Measurements from ENCODE around the gene PPP1R12C.
"Not testable (repeated sequence)": the region's sequence is repeated elsewhere in the genome, so short reads cannot be mapped to it uniquely, and the experiment has no call there.

DNA sequence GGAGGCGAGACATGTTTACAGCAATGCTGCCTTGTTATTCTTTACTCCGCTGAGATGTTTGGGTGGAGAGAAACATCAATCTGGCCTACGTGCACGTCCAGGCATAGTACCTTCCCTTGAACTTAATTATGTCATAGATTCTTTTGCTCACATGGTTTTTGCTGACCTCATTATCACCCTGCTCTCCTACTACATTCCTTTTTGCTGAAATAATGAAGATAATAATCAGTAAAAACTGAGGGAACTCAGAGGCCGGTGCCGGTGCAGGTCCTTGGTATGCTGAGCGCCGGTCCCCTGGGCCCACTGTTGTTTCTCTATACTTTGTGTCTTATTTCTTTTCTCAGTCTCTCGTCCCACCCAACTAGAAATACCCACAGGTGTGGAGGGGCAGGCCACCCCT, 57.1 kb downstream of the PPP1R12C start:
- TF ChIP-seq, protein P1, sequence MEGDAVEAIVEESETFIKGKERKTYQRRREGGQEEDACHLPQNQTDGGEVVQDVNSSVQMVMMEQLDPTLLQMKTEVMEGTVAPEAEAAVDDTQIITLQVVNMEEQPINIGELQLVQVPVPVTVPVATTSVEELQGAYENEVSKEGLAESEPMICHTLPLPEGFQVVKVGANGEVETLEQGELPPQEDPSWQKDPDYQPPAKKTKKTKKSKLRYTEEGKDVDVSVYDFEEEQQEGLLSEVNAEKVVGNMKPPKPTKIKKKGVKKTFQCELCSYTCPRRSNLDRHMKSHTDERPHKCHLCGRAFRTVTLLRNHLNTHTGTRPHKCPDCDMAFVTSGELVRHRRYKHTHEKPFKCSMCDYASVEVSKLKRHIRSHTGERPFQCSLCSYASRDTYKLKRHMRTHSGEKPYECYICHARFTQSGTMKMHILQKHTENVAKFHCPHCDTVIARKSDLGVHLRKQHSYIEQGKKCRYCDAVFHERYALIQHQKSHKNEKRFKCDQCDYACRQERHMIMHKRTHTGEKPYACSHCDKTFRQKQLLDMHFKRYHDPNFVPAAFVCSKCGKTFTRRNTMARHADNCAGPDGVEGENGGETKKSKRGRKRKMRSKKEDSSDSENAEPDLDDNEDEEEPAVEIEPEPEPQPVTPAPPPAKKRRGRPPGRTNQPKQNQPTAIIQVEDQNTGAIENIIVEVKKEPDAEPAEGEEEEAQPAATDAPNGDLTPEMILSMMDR (conservative IDR thresholded peaks at IDR 0.05 in 1 of 2, IDR thresholded peaks at IDR 0.05 in 1 of 2; ENCODE audit: extremely low read depth in 1 of 2, insufficient read depth in 1 of 2, low read depth in 1 of 2, low read length in 2 of 2), result not testable (repeated sequence)
- TF ChIP-seq EZH2 (IDR thresholded peaks at IDR 0.05; ENCODE audit: borderline replicate concordance, low read length), result not testable (repeated sequence)
